Measurements from ENCODE around the gene IL11. TPM values are rescaled to one million over a fixed set of nuclear protein-coding genes. Genes with fewer than 3 reads are reported as not detected.

Gene IL11
- total RNA-seq, 3 donors from 2014 or later = 0.18 to 0.46 (median 0.35) TPM

DNA sequence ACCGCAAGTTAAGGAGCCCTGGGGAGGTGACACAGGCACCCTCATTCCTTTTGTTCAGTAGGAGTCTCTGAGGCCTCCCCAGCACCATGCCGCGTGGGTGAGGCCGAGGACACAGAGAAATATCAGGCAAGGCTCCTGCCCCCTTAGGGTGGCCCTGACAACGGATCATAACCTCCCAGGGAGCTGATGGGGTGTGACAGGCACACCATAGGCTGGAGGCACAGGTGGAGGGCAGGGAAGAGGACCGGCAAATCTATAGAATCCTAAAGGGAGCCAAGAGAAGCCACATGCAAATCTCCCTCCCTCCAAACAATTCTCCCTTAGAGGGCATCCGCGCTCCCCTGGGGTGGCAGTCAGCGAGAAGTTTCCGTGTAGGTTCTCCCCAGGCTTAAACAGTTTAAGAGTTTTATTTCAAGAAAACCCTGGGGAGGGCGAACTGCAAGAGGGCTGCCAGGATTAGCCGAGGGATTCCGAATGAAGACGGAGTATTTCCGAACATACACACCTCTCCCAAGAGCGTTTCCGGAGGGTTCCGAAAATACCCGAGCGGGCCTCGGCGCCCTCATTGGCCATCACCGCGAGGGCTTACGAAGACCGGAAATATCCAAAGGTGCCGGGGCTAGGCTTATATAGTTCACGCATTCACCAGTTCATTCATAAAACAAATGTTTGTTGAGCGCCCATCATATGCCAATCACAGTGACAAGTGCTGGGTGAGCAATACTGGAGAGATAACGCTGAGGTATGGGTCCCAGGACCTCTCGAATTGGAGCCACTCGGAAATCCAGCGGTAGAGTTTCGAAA, 14.9 kb upstream of the IL11 start:
- H3K4me3 Mint-ChIP-seq = peak overlapping the region; percentile 100
- H3K9me3 Mint-ChIP-seq = no peaks in the 10 kb centered on the region
- no peaks in the 10 kb centered on the region for H3K27me3 Mint-ChIP-seq (ENCODE audit: low read depth)
- H3K36me3 Mint-ChIP-seq (ENCODE audit: insufficient read depth) = peaks cover 31% of the 10 kb centered on the region
- ATAC-seq (peak; percentile 77), DNase-seq (peak; percentile 92)
- H3K4me1 Mint-ChIP-seq (ENCODE audit: low read depth) = peaks cover 59% of the 10 kb centered on the region

- Mint-ChIP-seq H3K27me3 (ENCODE audit: low read depth) (no peaks in the 10 kb centered on the region), H3K4me3 (peak within 1 kb of the TSS; percentile 100), H3K4me1 (ENCODE audit: low read depth) (peaks cover 52% of the 10 kb centered on the region), H3K9me3 (no peaks in the 10 kb centered on the region), H3K36me3 (ENCODE audit: insufficient read depth) (peaks cover 24% of the 10 kb centered on the region)
- DNase-seq = no peak
- peak; percentile 6 to 24 for ATAC-seq
These were observed 14.1 kb upstream of the IL11 start, which contains the start of gene TMEM238 for GRCh38 chr19:55384131-55384919. TSS of gene TMEM238 (minus strand) at chr19:55384292. CDS start at chr19:55384259, 33 bp downstream.

- H3K4me3 Mint-ChIP-seq = peak overlapping the region; percentile 86
- H3K9me3 Mint-ChIP-seq = no peaks in the 10 kb centered on the region
- H3K4me1 Mint-ChIP-seq (ENCODE audit: low read depth) = peaks cover 44% of the 10 kb centered on the region
- no peaks in the 10 kb centered on the region for H3K27me3 Mint-ChIP-seq (ENCODE audit: low read depth)
- peak; percentile 11 for ATAC-seq
- peak; percentile 35 for DNase-seq
- peaks cover 23% of the 10 kb centered on the region for H3K36me3 Mint-ChIP-seq (ENCODE audit: insufficient read depth)
These were observed 13.2 kb upstream of the IL11 start for GRCh38 chr19:55383279-55384130.

- H3K27me3 Mint-ChIP-seq (ENCODE audit: low read depth) = no peaks in the 10 kb centered on the region
- peak overlapping the region; percentile 86 for H3K4me3 Mint-ChIP-seq
- H3K36me3 Mint-ChIP-seq (ENCODE audit: insufficient read depth) = peaks cover 20% of the 10 kb centered on the region
- DNase-seq (no peak), ATAC-seq (no peak)
- H3K4me1 Mint-ChIP-seq (ENCODE audit: low read depth) = peaks cover 36% of the 10 kb centered on the region
- H3K9me3 Mint-ChIP-seq = no peaks in the 10 kb centered on the region
These were observed 12.3 kb upstream of the IL11 start for GRCh38 chr19:55382522-55383054.

DNA sequence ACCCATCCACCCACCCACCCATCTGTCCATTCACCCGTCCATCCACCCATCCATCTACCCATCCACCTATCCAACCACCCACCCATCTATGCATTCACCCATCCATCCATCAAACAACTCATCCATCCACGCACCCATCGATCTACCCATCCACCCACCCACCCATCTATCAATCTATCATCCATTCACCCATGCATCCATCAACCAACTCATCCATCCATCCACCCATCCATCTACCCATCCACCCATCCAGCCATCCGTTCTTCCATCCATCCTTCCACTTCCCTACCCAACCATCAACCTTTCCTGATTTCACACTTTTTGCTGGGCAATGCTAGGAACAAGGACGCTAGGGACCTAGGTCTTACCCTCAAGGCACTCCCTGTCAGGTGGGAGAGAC, 11.8 kb upstream of the IL11 start:
- no peak for ATAC-seq
- peaks cover 14% of the 10 kb centered on the region for H3K36me3 Mint-ChIP-seq (ENCODE audit: insufficient read depth)
- no peaks in the 10 kb centered on the region for H3K27me3 Mint-ChIP-seq (ENCODE audit: low read depth)

GRCh38 chr19:55379174-55379573, 8.9 kb upstream of the IL11 start:
- Mint-ChIP-seq H3K36me3 (ENCODE audit: insufficient read depth) (no peaks in the 10 kb centered on the region), H3K4me1 (ENCODE audit: low read depth) (peaks cover 17% of the 10 kb centered on the region), H3K27me3 (ENCODE audit: low read depth) (peaks cover 8% of the 10 kb centered on the region), H3K4me3 (no peak overlapping the region), H3K9me3 (no peaks in the 10 kb centered on the region)
- no peak for ATAC-seq
- no peak for DNase-seq

More for the DNA sequence above, 11.8 kb upstream of the IL11 start:
- H3K9me3 Mint-ChIP-seq = no peaks in the 10 kb centered on the region
- peaks cover 30% of the 10 kb centered on the region for H3K4me1 Mint-ChIP-seq (ENCODE audit: low read depth)
- H3K4me3 Mint-ChIP-seq = peak overlapping the region; percentile 86
- DNase-seq = no peak

DNA sequence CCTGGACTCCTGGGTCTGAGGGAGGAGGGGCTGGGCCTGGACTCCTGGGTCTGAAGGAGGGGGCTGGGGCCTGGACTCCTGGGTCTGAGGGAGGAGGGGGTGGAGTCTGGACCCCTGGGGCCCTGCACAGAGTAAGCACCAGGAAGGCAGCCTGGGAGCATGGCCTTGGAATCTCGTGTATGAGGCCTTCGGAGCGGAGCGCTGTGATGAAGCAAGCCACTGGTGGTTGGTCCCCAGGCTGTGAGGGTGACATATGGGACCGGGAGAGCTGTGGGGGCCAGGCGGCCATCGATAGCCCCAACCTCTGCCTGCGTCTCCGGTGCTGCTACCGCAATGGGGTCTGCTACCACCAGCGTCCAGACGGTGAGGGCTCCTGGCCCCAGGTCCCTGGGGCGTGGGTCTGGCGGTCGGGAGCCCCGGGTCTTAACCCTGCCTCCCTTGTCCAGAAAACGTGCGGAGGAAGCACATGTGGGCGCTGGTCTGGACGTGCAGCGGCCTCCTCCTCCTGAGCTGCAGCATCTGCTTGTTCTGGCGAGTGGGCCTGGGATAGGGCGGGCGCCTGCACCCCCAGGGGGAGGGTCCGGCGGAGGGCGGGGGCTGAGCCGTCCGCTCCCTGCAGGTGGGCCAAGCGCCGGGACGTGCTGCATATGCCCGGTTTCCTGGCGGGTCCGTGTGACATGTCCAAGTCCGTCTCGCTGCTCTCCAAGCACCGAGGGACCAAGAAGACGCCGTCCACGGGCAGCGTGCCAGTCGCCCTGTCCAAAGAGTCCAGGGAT, 7.3 kb upstream of the IL11 start:
- Mint-ChIP-seq H3K9me3 (no peaks in the 10 kb centered on the region), H3K36me3 (ENCODE audit: insufficient read depth) (no peaks in the 10 kb centered on the region), H3K4me1 (ENCODE audit: low read depth) (peaks cover 11% of the 10 kb centered on the region), H3K4me3 (no peak overlapping the region), H3K27me3 (ENCODE audit: low read depth) (peaks cover 14% of the 10 kb centered on the region)
- DNase-seq = no peak
- ATAC-seq = no peak

DNA sequence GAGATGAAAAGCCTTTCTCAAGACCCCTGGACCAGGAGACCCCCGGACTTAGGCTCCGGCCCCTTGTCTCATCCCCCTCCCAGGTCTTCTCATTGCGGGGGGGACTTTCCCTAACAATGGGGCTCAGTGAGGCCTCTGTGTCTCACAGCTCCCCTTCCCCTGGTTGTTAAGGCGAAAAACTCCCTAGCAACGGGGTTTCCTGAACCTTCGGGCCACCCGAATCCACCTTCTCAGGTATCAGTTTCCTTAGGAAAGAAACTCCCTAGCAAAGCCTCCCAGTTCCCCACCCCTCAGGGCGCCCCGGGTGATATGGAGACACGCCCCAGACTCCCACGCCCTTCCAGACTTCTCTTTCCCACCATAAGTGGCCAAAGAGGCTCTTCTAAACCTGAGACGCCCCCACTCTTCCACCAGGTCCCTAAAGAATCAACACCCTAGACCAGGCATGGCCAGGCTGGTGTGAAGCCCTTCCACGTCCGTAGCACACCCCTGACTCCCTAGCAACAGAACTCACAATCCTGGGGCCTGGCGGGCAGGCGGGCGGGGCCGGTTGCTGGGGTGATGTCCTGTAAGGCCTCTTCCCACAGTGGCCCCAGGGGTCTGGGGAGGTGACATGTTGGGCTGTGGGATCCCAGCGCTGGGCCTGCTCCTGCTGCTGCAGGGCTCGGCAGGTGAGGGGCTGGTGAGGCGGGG, 6.1 kb upstream of the IL11 start, which contains the start of gene TMEM190:
Gene TMEM190, plus strand, starts transcription at position 586 of the 693 bp plus-strand sequence. Its CDS starts 28 bp downstream, at position 614.
- no peak for DNase-seq
- peaks cover 3% of the 10 kb centered on the region for H3K4me1 Mint-ChIP-seq (ENCODE audit: low read depth)
- H3K4me3 Mint-ChIP-seq = no peak within 1 kb of the TSS
- peaks cover 25% of the 10 kb centered on the region for H3K27me3 Mint-ChIP-seq (ENCODE audit: low read depth)
- no peaks in the 10 kb centered on the region for H3K36me3 Mint-ChIP-seq (ENCODE audit: insufficient read depth)
- ATAC-seq = no peak
- no peaks in the 10 kb centered on the region for H3K9me3 Mint-ChIP-seq

GRCh38 chr19:55373993-55374757, 3.9 kb upstream of the IL11 start:
- no peak for DNase-seq
- no peaks in the 10 kb centered on the region for H3K9me3 Mint-ChIP-seq
- no peak overlapping the region for H3K4me3 Mint-ChIP-seq
- no peaks in the 10 kb centered on the region for H3K36me3 Mint-ChIP-seq (ENCODE audit: insufficient read depth)
- H3K27me3 Mint-ChIP-seq (ENCODE audit: low read depth) = peaks cover 40% of the 10 kb centered on the region
- H3K4me1 Mint-ChIP-seq (ENCODE audit: low read depth) = peaks cover 8% of the 10 kb centered on the region
- no peak for ATAC-seq

DNA sequence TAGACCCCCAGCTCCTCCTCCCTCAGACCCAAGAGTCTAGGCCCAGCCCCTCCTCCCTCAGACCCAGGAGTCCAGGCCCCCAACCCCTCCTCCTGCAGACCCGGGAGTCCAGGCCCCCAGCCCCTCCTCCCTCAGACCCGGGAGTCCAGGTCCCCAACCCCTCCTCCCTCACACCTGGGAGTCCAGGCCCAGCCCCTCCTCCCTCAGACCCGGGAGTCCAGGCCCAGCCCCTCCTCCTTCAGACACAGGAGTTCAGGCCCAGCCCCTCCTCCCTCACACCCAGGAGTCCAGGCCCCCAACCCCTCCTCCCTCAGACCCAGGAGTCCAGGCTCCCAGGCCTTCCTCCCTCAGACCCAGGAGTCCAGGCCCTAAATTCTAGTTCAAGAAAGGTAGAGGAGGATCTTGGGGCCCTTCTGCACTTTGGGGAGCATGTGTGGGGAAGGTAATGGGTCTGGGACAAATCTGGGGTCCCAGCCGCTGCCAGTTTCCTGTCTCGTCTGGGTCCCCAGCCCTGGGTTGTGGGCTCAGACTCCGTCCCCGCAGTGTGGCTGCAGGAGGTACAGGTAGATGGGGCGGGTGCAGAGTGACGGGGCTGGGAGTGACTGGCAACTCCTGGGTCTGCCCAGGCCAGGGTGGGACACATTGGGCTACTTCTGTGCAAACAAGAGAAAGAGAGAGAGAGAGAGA, 3.2 kb upstream of the IL11 start:
- H3K36me3 Mint-ChIP-seq (ENCODE audit: insufficient read depth) = no peaks in the 10 kb centered on the region
- DNase-seq (no peak), ATAC-seq (no peak)
- no peak overlapping the region for H3K4me3 Mint-ChIP-seq
- peaks cover 45% of the 10 kb centered on the region for H3K27me3 Mint-ChIP-seq (ENCODE audit: low read depth)
- H3K4me1 Mint-ChIP-seq (ENCODE audit: low read depth) = peaks cover 8% of the 10 kb centered on the region
- no peaks in the 10 kb centered on the region for H3K9me3 Mint-ChIP-seq

DNA sequence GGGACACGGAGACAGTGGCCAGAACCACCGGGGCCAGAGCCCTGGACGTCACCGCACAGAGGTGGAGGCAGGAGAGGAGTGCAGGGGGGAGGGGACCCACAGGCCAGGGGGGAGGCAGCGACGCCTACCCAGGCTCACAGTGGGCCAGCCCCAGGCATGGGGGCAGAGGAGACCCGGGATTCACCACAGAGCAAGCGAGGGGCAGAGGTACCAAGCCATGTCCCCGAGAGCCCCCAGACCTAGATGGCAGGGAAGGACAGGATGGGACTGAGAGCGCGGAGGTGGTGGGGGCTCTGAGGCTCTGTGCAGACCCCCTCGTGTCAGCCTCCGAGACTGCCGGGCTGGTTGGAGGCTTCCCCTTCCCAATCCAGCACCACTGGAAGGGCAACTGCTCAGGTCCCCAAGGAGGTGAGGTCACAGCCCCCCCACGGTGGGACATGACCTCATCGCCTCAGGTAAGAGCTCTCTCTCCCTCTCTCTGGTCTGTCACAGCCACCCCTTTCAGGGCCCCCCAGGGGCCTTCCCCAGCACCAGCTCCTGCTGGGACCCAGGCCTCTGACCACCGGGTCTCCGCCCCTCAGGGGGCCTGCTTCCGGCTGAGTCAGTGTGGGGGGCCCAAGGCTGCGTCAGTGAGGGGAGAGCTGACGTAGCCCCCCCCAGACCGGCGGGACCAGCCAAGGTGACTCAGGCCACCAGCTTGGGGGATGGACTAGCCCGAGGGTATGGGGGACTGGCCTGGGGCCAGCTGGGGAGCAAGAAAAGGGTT, 2.2 kb upstream of the IL11 start:
- H3K4me1 Mint-ChIP-seq (ENCODE audit: low read depth) = peaks cover 8% of the 10 kb centered on the region
- H3K9me3 Mint-ChIP-seq = no peaks in the 10 kb centered on the region
- ATAC-seq (peak; percentile 22 to 29), DNase-seq (no peak)
- H3K36me3 Mint-ChIP-seq (ENCODE audit: insufficient read depth) = no peaks in the 10 kb centered on the region
- no peak overlapping the region for H3K4me3 Mint-ChIP-seq
- H3K27me3 Mint-ChIP-seq (ENCODE audit: low read depth) = peaks cover 52% of the 10 kb centered on the region
